Osteocyte (in vitro differentiated cells): ENCODE results near the gene MYEOV. TPM values are rescaled to one million over a fixed set of nuclear protein-coding genes. Genes with fewer than 3 reads are reported as not detected.

ENCODE experiments used
- DNase-seq: peaks from one replicate; pipeline ENCODE4 v3.0.0; 2021; ENCODE audit warnings: mixed read lengths; ENCODE audit not compliant: unreplicated experiment; ENCODE audit errors: extremely low spot score
- H3K27ac Mint-ChIP-seq: one replicate; pipeline ENCODE4 v1.8.0; 2021; ENCODE audit warnings: mild to moderate bottlenecking, mixed read lengths; ENCODE audit not compliant: unreplicated experiment
- H3K27me3 Mint-ChIP-seq: one replicate; pipeline ENCODE4 v1.8.0; 2021; ENCODE audit warnings: mixed read lengths; ENCODE audit not compliant: unreplicated experiment
- H3K36me3 Mint-ChIP-seq: one replicate; pipeline ENCODE4 v1.8.0; 2021; ENCODE audit warnings: mixed read lengths; ENCODE audit not compliant: unreplicated experiment
- H3K4me1 Mint-ChIP-seq: one replicate; pipeline ENCODE4 v1.8.0; 2021; ENCODE audit warnings: mixed read lengths; ENCODE audit not compliant: unreplicated experiment
- H3K4me3 Mint-ChIP-seq: one replicate; pipeline ENCODE4 v1.8.0; 2021; ENCODE audit warnings: mild to moderate bottlenecking, moderate library complexity, mixed read lengths; ENCODE audit not compliant: unreplicated experiment
- H3K9me3 Mint-ChIP-seq: one replicate; pipeline ENCODE4 v1.8.0; 2021; ENCODE audit warnings: mixed read lengths; ENCODE audit not compliant: unreplicated experiment
- total RNA-seq: library from RNA; stranded (reverse); gene quantifications from 2 replicates; pipeline ENCODE4 v1.2.1, GENCODE V29; 2021
- TF ChIP-seq, protein P1 (sequence below): fragments of 200-600 bp; sonication (generic); IDR thresholded peaks from 2 replicates; pipeline ENCODE4 v1.5.0; 2021; ENCODE audit warnings: antibody characterized with exemption, mild to moderate bottlenecking, moderate library complexity

Gene MYEOV
- total RNA-seq, 1 donor from 2014 or later: 1.8 TPM

DNA sequence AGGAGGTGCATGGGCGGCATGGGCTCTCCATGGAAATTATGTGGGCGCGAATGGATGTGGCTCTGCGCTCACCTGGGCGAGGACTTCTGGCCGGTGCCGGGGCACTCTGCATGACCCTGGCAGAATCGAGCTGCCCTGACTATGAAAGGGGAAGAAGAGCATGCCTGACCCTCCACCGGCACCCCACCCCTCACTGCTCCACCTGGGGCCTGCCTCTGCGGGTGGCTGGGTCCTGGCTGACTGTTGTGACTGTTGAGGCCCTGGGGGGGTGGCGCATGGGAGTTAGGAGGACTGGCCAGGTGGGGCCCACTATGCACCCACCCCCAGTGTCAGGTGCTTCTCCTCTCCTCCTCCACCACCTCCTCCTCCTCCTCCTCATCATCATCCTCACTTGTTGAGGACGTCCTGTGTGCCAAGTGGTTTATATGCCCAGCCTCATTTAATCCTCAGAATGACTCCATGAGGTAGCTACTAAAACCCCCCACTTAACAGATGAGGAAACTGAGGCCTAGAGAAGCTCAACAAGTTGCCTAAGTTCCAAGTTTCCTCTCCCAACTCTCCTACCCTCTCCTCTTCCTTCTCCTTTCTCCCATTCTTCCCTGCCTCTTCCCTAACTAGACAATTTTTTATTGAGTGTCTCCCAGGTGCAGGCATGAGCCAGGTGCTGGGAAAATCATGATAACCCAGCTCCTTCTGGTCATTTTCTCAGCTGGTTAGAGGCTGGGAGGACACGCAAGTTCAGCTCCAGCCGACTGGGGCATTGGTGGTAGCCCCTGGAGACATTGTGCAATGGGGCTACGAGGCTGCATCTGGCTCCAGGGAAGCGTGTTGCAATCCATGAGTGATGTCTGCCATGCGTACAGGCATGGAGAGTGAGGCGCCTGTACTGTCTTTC, 2.3 kb downstream of the MYEOV start:
- no peak overlapping the region for H3K4me3 Mint-ChIP-seq
- H3K27me3 Mint-ChIP-seq: no peaks in the 10 kb centered on the region
- TF ChIP-seq, protein P1, sequence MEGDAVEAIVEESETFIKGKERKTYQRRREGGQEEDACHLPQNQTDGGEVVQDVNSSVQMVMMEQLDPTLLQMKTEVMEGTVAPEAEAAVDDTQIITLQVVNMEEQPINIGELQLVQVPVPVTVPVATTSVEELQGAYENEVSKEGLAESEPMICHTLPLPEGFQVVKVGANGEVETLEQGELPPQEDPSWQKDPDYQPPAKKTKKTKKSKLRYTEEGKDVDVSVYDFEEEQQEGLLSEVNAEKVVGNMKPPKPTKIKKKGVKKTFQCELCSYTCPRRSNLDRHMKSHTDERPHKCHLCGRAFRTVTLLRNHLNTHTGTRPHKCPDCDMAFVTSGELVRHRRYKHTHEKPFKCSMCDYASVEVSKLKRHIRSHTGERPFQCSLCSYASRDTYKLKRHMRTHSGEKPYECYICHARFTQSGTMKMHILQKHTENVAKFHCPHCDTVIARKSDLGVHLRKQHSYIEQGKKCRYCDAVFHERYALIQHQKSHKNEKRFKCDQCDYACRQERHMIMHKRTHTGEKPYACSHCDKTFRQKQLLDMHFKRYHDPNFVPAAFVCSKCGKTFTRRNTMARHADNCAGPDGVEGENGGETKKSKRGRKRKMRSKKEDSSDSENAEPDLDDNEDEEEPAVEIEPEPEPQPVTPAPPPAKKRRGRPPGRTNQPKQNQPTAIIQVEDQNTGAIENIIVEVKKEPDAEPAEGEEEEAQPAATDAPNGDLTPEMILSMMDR: no peak
- H3K9me3 Mint-ChIP-seq: no peaks in the 10 kb centered on the region
- H3K4me1 Mint-ChIP-seq: peaks cover 54% of the 10 kb centered on the region
- peak overlapping the region; percentile 85 for H3K27ac Mint-ChIP-seq
- no peak for DNase-seq
- H3K36me3 Mint-ChIP-seq: no peaks in the 10 kb centered on the region

DNA sequence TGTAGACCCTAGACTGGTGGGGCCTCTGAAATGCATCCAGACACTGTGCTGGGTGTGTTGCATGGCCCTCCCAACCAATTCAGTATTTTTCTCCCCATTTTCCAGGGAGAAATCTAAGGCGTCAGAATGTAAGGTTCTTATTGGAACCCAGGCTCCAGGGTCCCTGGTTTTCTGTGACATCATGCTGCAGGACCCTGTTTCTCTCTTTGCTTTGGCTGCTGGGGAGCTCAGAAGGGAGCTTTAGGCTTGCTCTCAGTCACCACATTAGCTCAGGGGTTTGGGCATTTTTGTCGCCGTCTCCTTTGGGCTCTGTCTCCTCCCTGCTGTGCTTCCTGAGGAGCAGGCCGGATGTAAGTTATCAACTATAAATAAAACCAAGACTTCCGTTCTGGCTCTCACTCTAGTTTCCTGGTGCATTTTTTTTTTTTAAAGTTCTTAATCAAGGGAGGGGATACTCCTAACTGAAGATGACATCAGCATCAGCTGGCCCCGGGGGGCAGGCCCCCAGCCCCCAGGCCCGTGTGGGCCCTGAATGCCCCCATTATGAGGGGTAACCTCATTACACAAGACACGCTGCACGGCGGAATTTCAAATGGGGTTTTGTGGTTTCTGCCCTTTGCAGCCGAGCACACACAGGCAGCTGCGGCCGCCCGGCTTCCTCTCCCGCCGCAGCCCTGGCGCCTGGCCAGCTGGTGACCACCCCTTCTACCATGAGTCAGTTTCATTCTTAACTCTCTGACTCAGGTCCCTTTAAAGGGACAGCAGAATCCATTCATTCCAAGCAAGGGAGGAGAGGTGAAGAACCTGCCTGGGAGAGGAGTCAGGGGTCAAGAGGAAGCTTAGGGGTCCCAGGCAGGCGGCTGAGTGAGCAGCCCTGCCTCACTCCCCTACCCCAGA, 3.2 kb downstream of the MYEOV start:
- no peaks in the 10 kb centered on the region for H3K27me3 Mint-ChIP-seq
- no peaks in the 10 kb centered on the region for H3K36me3 Mint-ChIP-seq
- H3K4me1 Mint-ChIP-seq: peaks cover 63% of the 10 kb centered on the region
- DNase-seq: peak; percentile 97
- peak overlapping the region; percentile 44 for H3K4me3 Mint-ChIP-seq
- H3K27ac Mint-ChIP-seq: peak overlapping the region; percentile 85
- TF ChIP-seq, protein P1: no peak
- H3K9me3 Mint-ChIP-seq: no peaks in the 10 kb centered on the region

DNA sequence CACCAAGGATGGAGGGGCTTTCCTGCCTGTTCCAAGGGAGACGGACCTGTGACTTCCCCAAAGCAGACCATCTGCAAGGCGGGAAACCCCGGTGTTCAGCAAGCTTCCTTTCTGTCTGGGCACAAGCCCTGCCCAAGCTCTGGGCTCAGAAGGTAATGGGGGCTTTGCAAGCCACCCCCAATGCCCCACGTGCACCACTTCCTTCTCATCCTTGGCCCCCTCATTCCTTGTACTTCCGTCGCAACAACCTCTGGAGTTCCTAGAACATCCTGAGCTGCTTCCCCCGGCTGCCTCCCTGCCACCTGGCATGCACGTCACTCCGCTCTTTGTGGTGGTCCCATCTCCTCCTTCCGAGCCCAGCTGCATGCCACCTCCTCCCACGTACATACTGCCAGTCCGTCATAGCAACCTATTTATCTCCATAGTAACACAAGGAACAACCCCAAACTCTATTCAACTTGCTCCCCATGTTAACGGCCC, 3.9 kb downstream of the MYEOV start:
- TF ChIP-seq, protein P1: no peak
- no peaks in the 10 kb centered on the region for H3K36me3 Mint-ChIP-seq
- no peak for DNase-seq
- H3K4me3 Mint-ChIP-seq: peak overlapping the region; percentile 11
- H3K9me3 Mint-ChIP-seq: no peaks in the 10 kb centered on the region
- H3K27me3 Mint-ChIP-seq: no peaks in the 10 kb centered on the region
- H3K4me1 Mint-ChIP-seq: peaks cover 69% of the 10 kb centered on the region
- H3K27ac Mint-ChIP-seq: peak overlapping the region; percentile 85

DNA sequence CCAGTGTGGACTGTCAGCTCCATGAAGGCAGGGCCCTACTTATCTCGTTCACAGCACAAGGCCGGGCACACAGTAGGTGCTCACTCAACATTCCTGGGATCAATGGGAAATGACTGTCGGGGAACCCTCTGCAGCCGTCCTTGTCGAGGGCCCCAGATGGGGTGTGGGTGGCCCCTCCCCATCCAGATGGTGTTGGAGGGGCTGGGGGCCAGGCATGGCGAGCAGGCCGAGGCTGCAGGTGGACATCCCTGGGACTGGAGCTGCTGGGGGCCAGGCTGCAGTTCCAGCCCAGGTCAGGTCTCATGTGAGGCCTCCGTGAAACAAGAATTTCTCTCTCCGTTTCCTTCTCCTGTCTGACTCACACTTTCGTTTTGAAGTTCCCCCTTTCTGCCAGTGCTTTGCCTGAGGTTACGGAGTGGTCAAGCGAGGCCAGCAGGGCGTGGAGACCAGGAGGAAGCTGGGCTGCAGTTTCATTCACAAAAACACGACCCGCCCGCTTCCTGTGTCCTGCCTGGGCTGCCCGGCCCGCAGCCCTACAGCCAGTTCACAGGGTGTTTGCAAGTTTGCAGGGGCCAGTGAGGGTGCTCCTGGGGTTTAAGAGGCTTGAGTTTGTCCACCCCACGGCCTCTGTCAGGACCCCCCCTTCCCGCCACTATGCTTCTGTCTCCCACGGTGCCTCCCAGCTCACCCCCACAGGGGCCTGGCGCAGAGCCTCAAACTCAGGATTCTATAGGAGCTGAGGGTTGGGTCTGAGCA, 4.5 kb downstream of the MYEOV start:
- TF ChIP-seq, protein P1: no peak
- Mint-ChIP-seq H3K27me3 (no peaks in the 10 kb centered on the region), H3K9me3 (no peaks in the 10 kb centered on the region), H3K4me1 (peaks cover 73% of the 10 kb centered on the region), H3K4me3 (peak overlapping the region; percentile 29), H3K36me3 (no peaks in the 10 kb centered on the region), H3K27ac (peak overlapping the region; percentile 85)
- no peak for DNase-seq
